ENCODE data around the gene HMGN5.

The HMGN5 gene

DNA sequence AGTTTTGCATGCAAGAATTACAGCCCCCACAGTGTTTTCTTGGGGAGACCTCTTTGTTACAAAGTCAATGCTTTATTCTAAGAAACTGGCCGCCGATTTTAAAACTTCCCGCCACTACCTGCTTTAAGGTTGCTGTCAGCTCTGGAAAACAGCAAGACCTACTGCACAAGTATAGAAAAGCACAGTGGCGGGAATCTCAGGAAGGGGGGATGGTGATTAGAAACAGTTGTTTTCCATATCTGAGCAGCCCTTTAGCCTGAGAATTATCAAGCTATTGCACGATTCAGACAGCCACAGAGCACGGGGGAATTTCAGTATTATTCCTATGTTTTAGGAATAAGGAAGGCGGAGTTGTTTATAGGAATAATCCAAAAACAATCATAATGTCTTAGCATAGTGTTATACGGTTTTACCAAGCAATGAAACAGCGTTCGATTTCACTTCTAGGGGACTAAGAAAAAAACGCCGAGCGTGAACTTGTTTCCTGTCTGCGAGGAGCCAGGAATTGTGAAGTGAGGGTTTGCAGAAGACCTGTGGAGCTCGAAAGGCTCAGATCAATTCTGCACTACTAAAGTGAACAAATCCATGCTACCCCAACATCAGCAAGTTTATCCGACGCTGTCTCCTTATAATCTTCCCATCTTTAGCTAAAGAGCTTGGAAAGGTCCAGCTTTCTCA, 81.3 kb downstream of the HMGN5 start:
- DNase-seq, result peak; percentile 6

GRCh38 chrX:81114757-81115156, 87.0 kb downstream of the HMGN5 start:
- DNase-seq, result no peak

- no peak for DNase-seq
Observed at GRCh38 chrX:81110286-81110685, 91.4 kb downstream of the HMGN5 start.

DNA sequence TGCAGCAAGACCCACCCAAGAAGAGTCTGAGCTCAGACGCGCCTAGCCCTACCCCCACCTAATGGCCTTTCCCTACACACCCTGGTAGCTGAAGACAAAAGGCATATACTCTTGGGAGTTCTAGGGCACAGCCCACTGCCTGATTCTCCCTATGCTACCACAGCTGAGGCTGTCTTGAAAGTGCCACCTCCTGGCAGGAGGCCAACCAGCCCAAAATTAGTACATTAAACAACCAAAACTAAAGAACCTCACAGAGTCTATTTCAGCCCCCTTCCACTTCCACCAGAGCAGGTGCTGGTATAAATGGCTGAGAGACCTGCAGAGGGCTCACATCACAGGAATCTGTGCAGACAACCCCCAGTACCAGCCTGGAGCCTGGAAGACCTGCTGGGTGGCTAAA, 119.1 kb downstream of the HMGN5 start:
- no peak for DNase-seq

All from CD4-positive, alpha-beta T cell treated with Interleukin-12 subunit alpha and Interleukin-12 subunit beta, for 1 hour (primary cell).